PC-3 (cell line): ENCODE data around the gene ERCC5.

Source experiments
- CTCF ChIP-seq: fragments of 300-600 bp; sonication (generic); conservative IDR thresholded peaks from 2 replicates; pipeline ENCODE4 v1.5.1; 2017; ENCODE audit warnings: antibody characterized with exemption, low read depth, mild to moderate bottlenecking, low read length
- EZH2 ChIP-seq: fragments of 300-600 bp; sonication (generic); IDR thresholded peaks from one replicate; pipeline ENCODE4 v1.6.1; 2017; ENCODE audit warnings: antibody characterized with exemption, mild to moderate bottlenecking, low read length; ENCODE audit not compliant: unreplicated experiment
- EZH2phosphoT487 ChIP-seq: fragments of 300-600 bp; sonication (generic); IDR thresholded peaks from 2 replicates; pipeline ENCODE4 v1.6.1; 2018; ENCODE audit warnings: mild to moderate bottlenecking, antibody characterized with exemption, low read length, borderline replicate concordance

GRCh38 chr13:102902789-102903347 is 57.0 kb downstream of the ERCC5 start:
- TF ChIP-seq CTCF: no peak
- TF ChIP-seq EZH2: no peak
- TF ChIP-seq EZH2phosphoT487: no peak
